Upper lobe of right lung (tissue), 1 donor: Measurements from ENCODE around the gene MCTP1. TPM values are rescaled to one million over a fixed set of nuclear protein-coding genes. Genes with fewer than 3 reads are reported as not detected.

Experiments used
- ATAC-seq: fragments of 200-7000 bp; cut with Tn5 transposase; one replicate; pipeline ENCODE4 v1.9.1; 2020; ENCODE audit warnings: mild to moderate bottlenecking, moderate library complexity
- DNase-seq: peaks from one replicate; pipeline ENCODE4 v3.0.0-alpha.2; 2020
- H3K27ac ChIP-seq: fragments of 200-600 bp; one replicate; pipeline ENCODE4 v1.8.0; 2022
- H3K27me3 ChIP-seq: fragments of 200-600 bp; one replicate; pipeline ENCODE4 v1.8.0; 2022; ENCODE audit warnings: mild to moderate bottlenecking
- H3K36me3 ChIP-seq: fragments of 200-600 bp; one replicate; pipeline ENCODE4 v1.8.0; 2022
- H3K4me1 ChIP-seq: fragments of 200-600 bp; one replicate; pipeline ENCODE4 v1.8.0; 2022
- H3K4me3 ChIP-seq: fragments of 200-600 bp; one replicate; pipeline ENCODE4 v1.8.0; 2022; ENCODE audit warnings: mild to moderate bottlenecking
- H3K9me3 ChIP-seq: fragments of 200-600 bp; one replicate; pipeline ENCODE4 v1.8.0; 2022
- CTCF ChIP-seq: fragments of 200-600 bp; IDR thresholded peaks from one replicate; pipeline ENCODE4 v1.8.0; 2022; ENCODE audit warnings: antibody characterized with exemption
- intact Hi-C: fragments of 100-400 bp; cut with DNase I; formaldehyde crosslinking; loops from one replicate; pipeline ENCODE4 v1.11.0; 2022
- total RNA-seq: library from RNA; stranded (reverse); fragmentation: NEBNext Ultra II Directional; extraction: Animal tissue kit (Norgen Biotek cat#: 25700); gene quantifications from one replicate; pipeline ENCODE4 v1.2.1, GENCODE V29; 2021
- donor health status: DM: no; HTN: yes; CAD: no; lungs with severe emphysema.

The MCTP1 gene
- total RNA-seq, 1 donor from 2014 or later = 40.7 TPM

GRCh38 chr5:94771742-94772141 lies 513.2 kb downstream of the MCTP1 start:
- H3K4me1 ChIP-seq = no peaks in the 10 kb centered on the region
- no peak overlapping the region for H3K4me3 ChIP-seq
- no peak for TF ChIP-seq CTCF
- H3K9me3 ChIP-seq = no peaks in the 10 kb centered on the region
- H3K27me3 ChIP-seq = no peaks in the 10 kb centered on the region
- intact Hi-C loops = no loop called here
- no peaks in the 10 kb centered on the region for H3K36me3 ChIP-seq
- no peak for DNase-seq
- no peak for ATAC-seq
- no peak overlapping the region for H3K27ac ChIP-seq

- Histone ChIP-seq H3K9me3 (no peaks in the 10 kb centered on the region), H3K27ac (no peak overlapping the region), H3K27me3 (no peaks in the 10 kb centered on the region), H3K36me3 (no peaks in the 10 kb centered on the region), H3K4me1 (no peaks in the 10 kb centered on the region), H3K4me3 (no peak overlapping the region)
- DNase-seq (no peak), ATAC-seq (no peak)
- TF ChIP-seq CTCF = no peak
- intact Hi-C loops = no loop called here
Observed at GRCh38 chr5:94769996-94770395, 514.9 kb downstream of the MCTP1 start.

- Histone ChIP-seq H3K36me3 (no peaks in the 10 kb centered on the region), H3K4me3 (no peak overlapping the region), H3K27me3 (no peaks in the 10 kb centered on the region), H3K27ac (no peak overlapping the region), H3K9me3 (no peaks in the 10 kb centered on the region), H3K4me1 (no peaks in the 10 kb centered on the region)
- intact Hi-C loops = no loop called here
- no peak for TF ChIP-seq CTCF
- DNase-seq = no peak
- no peak for ATAC-seq
Observed at GRCh38 chr5:94761786-94762185, 523.1 kb downstream of the MCTP1 start.

- TF ChIP-seq CTCF = no peak
- no peak overlapping the region for H3K4me3 ChIP-seq
- DNase-seq = no peak
- H3K36me3 ChIP-seq = no peaks in the 10 kb centered on the region
- H3K4me1 ChIP-seq = no peaks in the 10 kb centered on the region
- intact Hi-C loops = no loop called here
- no peaks in the 10 kb centered on the region for H3K9me3 ChIP-seq
- ATAC-seq = no peak
- H3K27ac ChIP-seq = no peak overlapping the region
- no peaks in the 10 kb centered on the region for H3K27me3 ChIP-seq
Observed at GRCh38 chr5:94761055-94761454, 523.8 kb downstream of the MCTP1 start.

- ATAC-seq = no peak
- H3K4me1 ChIP-seq = no peaks in the 10 kb centered on the region
- H3K27me3 ChIP-seq = no peaks in the 10 kb centered on the region
- intact Hi-C loops = no loop called here
- no peaks in the 10 kb centered on the region for H3K36me3 ChIP-seq
- no peak for DNase-seq
- H3K9me3 ChIP-seq = no peaks in the 10 kb centered on the region
- no peak overlapping the region for H3K27ac ChIP-seq
- no peak for TF ChIP-seq CTCF
- no peak overlapping the region for H3K4me3 ChIP-seq
Observed at GRCh38 chr5:94759961-94760360, 524.9 kb downstream of the MCTP1 start.

GRCh38 chr5:94759022-94759421 lies 525.9 kb downstream of the MCTP1 start:
- no peak for ATAC-seq
- no peak overlapping the region for H3K4me3 ChIP-seq
- H3K27ac ChIP-seq = no peak overlapping the region
- intact Hi-C loops = no loop called here
- H3K9me3 ChIP-seq = no peaks in the 10 kb centered on the region
- no peaks in the 10 kb centered on the region for H3K4me1 ChIP-seq
- no peaks in the 10 kb centered on the region for H3K36me3 ChIP-seq
- H3K27me3 ChIP-seq = no peaks in the 10 kb centered on the region
- TF ChIP-seq CTCF = no peak
- DNase-seq = no peak
